NOMO-1 treated with dmso at 0.1 percent for 144 hours (cell line): ENCODE data around the gene NFAT5.

Experiments used
- DNase-seq: peaks from one replicate; lab custom pipeline; 2025; ENCODE audit not compliant: unreplicated experiment; lab: John Stamatoyannopoulos, UW

NFAT5 gene

GRCh38 chr16:69595127-69596036 lies 29.6 kb downstream of the NFAT5 start:
- DNase-seq, result no peak

- no peak for DNase-seq
Measured at GRCh38 chr16:69596801-69597200, 31.0 kb downstream of the NFAT5 start.

GRCh38 chr16:69598045-69598444 lies 32.3 kb downstream of the NFAT5 start:
- DNase-seq, result no peak

GRCh38 chr16:69599731-69600130 lies 34.0 kb downstream of the NFAT5 start:
- DNase-seq, result no peak

GRCh38 chr16:69600202-69600601 lies 34.4 kb downstream of the NFAT5 start:
- peak; percentile 17 for DNase-seq

GRCh38 chr16:69601250-69601649 lies 35.5 kb downstream of the NFAT5 start:
- DNase-seq, result no peak

GRCh38 chr16:69606985-69607384 lies 41.2 kb downstream of the NFAT5 start:
- DNase-seq, result no peak

- DNase-seq, result no peak
Measured at GRCh38 chr16:69607674-69608073, 41.9 kb downstream of the NFAT5 start.

GRCh38 chr16:69610356-69610755 lies 44.6 kb downstream of the NFAT5 start:
- DNase-seq, result no peak

GRCh38 chr16:69611103-69611640 lies 45.4 kb downstream of the NFAT5 start:
- no peak for DNase-seq

- DNase-seq, result peak; percentile 40
Measured at GRCh38 chr16:69613378-69614154, 47.8 kb downstream of the NFAT5 start.

GRCh38 chr16:69615528-69615927 lies 49.8 kb downstream of the NFAT5 start:
- DNase-seq, result no peak

GRCh38 chr16:69616082-69616481 lies 50.3 kb downstream of the NFAT5 start:
- no peak for DNase-seq

- DNase-seq, result no peak
Measured at GRCh38 chr16:69618307-69618706, 52.5 kb downstream of the NFAT5 start.

GRCh38 chr16:69618721-69619120 lies 53.0 kb downstream of the NFAT5 start:
- DNase-seq, result no peak

GRCh38 chr16:69619514-69619913 lies 53.7 kb downstream of the NFAT5 start:
- no peak for DNase-seq

- no peak for DNase-seq
Measured at GRCh38 chr16:69620573-69620972, 54.8 kb downstream of the NFAT5 start.

- DNase-seq, result no peak
Measured at GRCh38 chr16:69621225-69621624, 55.5 kb downstream of the NFAT5 start.

GRCh38 chr16:69626256-69626655 lies 60.5 kb downstream of the NFAT5 start:
- no peak for DNase-seq

- DNase-seq, result no peak
Measured at GRCh38 chr16:69632828-69633227, 67.1 kb downstream of the NFAT5 start.

GRCh38 chr16:69633375-69633774 lies 67.6 kb downstream of the NFAT5 start:
- DNase-seq, result no peak
